Urinary bladder (tissue), 4 donors: ENCODE results near the gene ZRANB3. TPM values are rescaled to one million over a fixed set of nuclear protein-coding genes. Genes with fewer than 3 reads are reported as not detected.

ENCODE experiments used
- DNase-seq: peaks from one replicate; pipeline ENCODE4 v3.0.0-alpha.2; 2015; ENCODE audit errors: extremely low spot score
- H3K27ac ChIP-seq: one replicate; pipeline ENCODE4 v1.5.1; 2013; ENCODE audit warnings: low read depth, mild to moderate bottlenecking, moderate library complexity
- H3K36me3 ChIP-seq: one replicate; pipeline ENCODE4 v1.6.1; 2013; ENCODE audit warnings: mild to moderate bottlenecking, moderate library complexity; ENCODE audit not compliant: insufficient read depth
- H3K4me1 ChIP-seq: one replicate; pipeline ENCODE4 v1.6.1; 2013; ENCODE audit warnings: mild to moderate bottlenecking, moderate library complexity; ENCODE audit not compliant: insufficient read depth
- H3K4me3 ChIP-seq: one replicate; pipeline ENCODE4 v1.5.1; 2013; ENCODE audit warnings: low read depth, low read length
- WGBS: extraction: QIAGEN DNeasy Blood & Tissue Kit; methylation state at CpG from one replicate; pipeline ENCODE4 v1.1.7; 2013; 5-methylcytosine and 5-hydroxymethylcytosine counted together
- polyA plus RNA-seq: library from polyadenylated mRNA; stranded (reverse); fragments of 200-250 nt; gene quantifications from one replicate; pipeline ENCODE4 v1.2.3, GENCODE V29; 2013
- total RNA-seq: library from RNA; depleted of rRNA; stranded (reverse); fragments of >200 nt; gene quantifications from one replicate; pipeline ENCODE4 v1.2.3, GENCODE V29; 2014
- donor health status: healthy with polysubstance abuse.
- donor health status: healthy.

Gene ZRANB3
- total and polyA plus RNA-seq, 2 donors: 2.2 to 17.4 TPM

GRCh38 chr2:135163901-135164300 is 367.1 kb downstream of the ZRANB3 start:
- Histone ChIP-seq H3K4me1 (no peaks in the 10 kb centered on the region), H3K36me3 (peaks cover 7% of the 10 kb centered on the region), H3K27ac (no peak overlapping the region), H3K4me3 (no peak overlapping the region)
- 90% methylated on average over 5 of the region's 5 CpGs for WGBS
- DNase-seq: no peak

GRCh38 chr2:135163306-135163705 is 367.7 kb downstream of the ZRANB3 start:
- DNase-seq: no peak
- 69% methylated on average over 2 of the region's 2 CpGs for WGBS
- Histone ChIP-seq H3K4me3 (no peak overlapping the region), H3K4me1 (no peaks in the 10 kb centered on the region), H3K27ac (no peak overlapping the region), H3K36me3 (peaks cover 1% of the 10 kb centered on the region)

- whole genome bisulfite sequencing: 81% methylated on average over 4 of the region's 4 CpGs
- Histone ChIP-seq H3K4me3 (no peak overlapping the region), H3K36me3 (peaks cover 1% of the 10 kb centered on the region), H3K27ac (no peak overlapping the region), H3K4me1 (no peaks in the 10 kb centered on the region)
- no peak for DNase-seq
Observed at GRCh38 chr2:135162786-135163185, 368.2 kb downstream of the ZRANB3 start.

- no peak overlapping the region for H3K4me3 ChIP-seq
- 90% methylated on average over 5 of the region's 5 CpGs for WGBS
- H3K27ac ChIP-seq: no peak overlapping the region
- no peaks in the 10 kb centered on the region for H3K4me1 ChIP-seq
- no peak for DNase-seq
- H3K36me3 ChIP-seq: peaks cover 1% of the 10 kb centered on the region
Observed at GRCh38 chr2:135162377-135162776, 368.6 kb downstream of the ZRANB3 start.

GRCh38 chr2:135159191-135159590 is 371.8 kb downstream of the ZRANB3 start:
- Histone ChIP-seq H3K4me3 (no peak overlapping the region), H3K4me1 (no peaks in the 10 kb centered on the region), H3K27ac (no peak overlapping the region), H3K36me3 (peaks cover 1% of the 10 kb centered on the region)
- no peak for DNase-seq
- WGBS: 96% methylated on average over 2 of the region's 2 CpGs

GRCh38 chr2:135157856-135158255 is 373.2 kb downstream of the ZRANB3 start:
- H3K27ac ChIP-seq: no peak overlapping the region
- no peak for DNase-seq
- 98% methylated on average over 3 of the region's 3 CpGs for WGBS
- no peaks in the 10 kb centered on the region for H3K4me1 ChIP-seq
- peaks cover 1% of the 10 kb centered on the region for H3K36me3 ChIP-seq
- no peak overlapping the region for H3K4me3 ChIP-seq

GRCh38 chr2:135154962-135155361 is 376.1 kb downstream of the ZRANB3 start:
- no peak for DNase-seq
- Histone ChIP-seq H3K36me3 (no peaks in the 10 kb centered on the region), H3K4me1 (no peaks in the 10 kb centered on the region), H3K4me3 (no peak overlapping the region), H3K27ac (no peak overlapping the region)

- Histone ChIP-seq H3K4me3 (no peak overlapping the region), H3K4me1 (no peaks in the 10 kb centered on the region), H3K36me3 (no peaks in the 10 kb centered on the region), H3K27ac (no peak overlapping the region)
- 90% methylated on average over 1 of the region's 1 CpG for WGBS
- no peak for DNase-seq
Observed at GRCh38 chr2:135152361-135152760, 378.7 kb downstream of the ZRANB3 start.

- Histone ChIP-seq H3K27ac (no peak overlapping the region), H3K36me3 (no peaks in the 10 kb centered on the region), H3K4me1 (no peaks in the 10 kb centered on the region), H3K4me3 (no peak overlapping the region)
- 88% methylated on average over 3 of the region's 3 CpGs for WGBS
- DNase-seq: no peak
Observed at GRCh38 chr2:135151615-135152014, 379.4 kb downstream of the ZRANB3 start.

GRCh38 chr2:135150725-135151124 is 380.3 kb downstream of the ZRANB3 start:
- WGBS: 91% methylated on average over 1 of the region's 1 CpG

GRCh38 chr2:135149251-135149650 is 381.8 kb downstream of the ZRANB3 start:
- 89% methylated on average over 1 of the region's 1 CpG for WGBS
- no peaks in the 10 kb centered on the region for H3K36me3 ChIP-seq
- DNase-seq: no peak
- H3K4me3 ChIP-seq: no peak overlapping the region
- H3K27ac ChIP-seq: no peak overlapping the region
- H3K4me1 ChIP-seq: no peaks in the 10 kb centered on the region

More at GRCh38 chr2:135150725-135151124, 380.3 kb downstream of the ZRANB3 start:
- no peaks in the 10 kb centered on the region for H3K36me3 ChIP-seq
- no peaks in the 10 kb centered on the region for H3K4me1 ChIP-seq
- DNase-seq: no peak
- H3K27ac ChIP-seq: no peak overlapping the region
- no peak overlapping the region for H3K4me3 ChIP-seq

GRCh38 chr2:135144343-135144742 is 386.7 kb downstream of the ZRANB3 start:
- H3K4me1 ChIP-seq: no peaks in the 10 kb centered on the region
- H3K4me3 ChIP-seq: no peak overlapping the region
- no peak overlapping the region for H3K27ac ChIP-seq
- no peak for DNase-seq
- H3K36me3 ChIP-seq: peaks cover 2% of the 10 kb centered on the region
- 100% methylated on average over 2 of the region's 2 CpGs for WGBS

GRCh38 chr2:135142323-135142722 is 388.7 kb downstream of the ZRANB3 start:
- 98% methylated on average over 1 of the region's 1 CpG for WGBS
- Histone ChIP-seq H3K27ac (no peak overlapping the region), H3K36me3 (peaks cover 2% of the 10 kb centered on the region), H3K4me3 (no peak overlapping the region), H3K4me1 (no peaks in the 10 kb centered on the region)
- DNase-seq: no peak

GRCh38 chr2:135140606-135141005 is 390.4 kb downstream of the ZRANB3 start:
- Histone ChIP-seq H3K36me3 (peaks cover 2% of the 10 kb centered on the region), H3K4me3 (no peak overlapping the region), H3K27ac (no peak overlapping the region), H3K4me1 (no peaks in the 10 kb centered on the region)
- no peak for DNase-seq

- H3K4me1 ChIP-seq: no peaks in the 10 kb centered on the region
- no peak for DNase-seq
- 77% methylated on average over 1 of the region's 1 CpG for WGBS
- H3K27ac ChIP-seq: no peak overlapping the region
- H3K4me3 ChIP-seq: no peak overlapping the region
- H3K36me3 ChIP-seq: peaks cover 4% of the 10 kb centered on the region
Observed at GRCh38 chr2:135132314-135132713, 398.7 kb downstream of the ZRANB3 start.
